Right atrium auricular region (tissue), 2 donors: Measurements from ENCODE around the gene ATG5. TPM values are rescaled to one million over a fixed set of nuclear protein-coding genes. Genes with fewer than 3 reads are reported as not detected.

Source experiments
- DNase-seq: peaks from one replicate; pipeline ENCODE4 v3.0.0-alpha.2; 2019; ENCODE audit warnings: low spot score
- H3K27ac ChIP-seq, 2 donors: fragments of 200-600 bp; sonication (generic); 1 replicate in 1 of 2; 2 replicates in 1 of 2; pipeline ENCODE4 v1.5.1; 2016 to 2019
- H3K27me3 ChIP-seq, 2 donors: fragments of 200-600 bp; sonication (generic); one replicate each; pipeline versions ENCODE4 v1.5.1 to v1.6.0; 2017 to 2019
- H3K36me3 ChIP-seq: fragments of 200-600 bp; sonication (generic); one replicate; pipeline ENCODE4 v1.5.1; 2016
- H3K4me1 ChIP-seq, 2 donors: fragments of 200-600 bp; sonication (generic); one replicate each; pipeline versions ENCODE4 v1.5.1 to v1.6.0; 2017 to 2019
- H3K4me3 ChIP-seq, 2 donors: fragments of 200-600 bp; sonication (generic); 1 replicate in 1 of 2; 2 replicates in 1 of 2; pipeline ENCODE4 v1.5.1; 2017 to 2019; ENCODE audit warnings: mild to moderate bottlenecking in 1 of 2, moderate library complexity in 1 of 2
- H3K9me3 ChIP-seq, 2 donors: fragments of 200-600 bp; sonication (generic); one replicate each; pipeline ENCODE4 v1.5.1; 2019
- CTCF ChIP-seq, 2 donors: fragments of 200-600 bp; sonication (generic); IDR thresholded peaks; one replicate each; pipeline ENCODE4 v1.5.1; 2019; ENCODE audit warnings: antibody characterized with exemption in 2 of 2
- total RNA-seq, 2 donors: library from RNA; depleted of rRNA; stranded (reverse); fragments of >200 nt; gene quantifications; one replicate each; pipeline ENCODE4 v1.1.0, GENCODE V29; 2016

Gene ATG5
- total RNA-seq, 2 donors from 2014 or later, result 11.0 to 18.0 TPM

- TF ChIP-seq CTCF (IDR thresholded peaks at IDR 0.05), result no peak
- no peak overlapping the region for H3K4me3 ChIP-seq
- H3K4me1 ChIP-seq, result no peaks in the 10 kb centered on the region
- H3K36me3 ChIP-seq, result no peaks in the 10 kb centered on the region
- H3K9me3 ChIP-seq, result no peaks in the 10 kb centered on the region
- no peaks in the 10 kb centered on the region for H3K27me3 ChIP-seq
- DNase-seq, result no peak
- H3K27ac ChIP-seq, result no peak overlapping the region
Observed at GRCh38 chr6:106142876-106143431, 182.6 kb downstream of the ATG5 start.

DNA sequence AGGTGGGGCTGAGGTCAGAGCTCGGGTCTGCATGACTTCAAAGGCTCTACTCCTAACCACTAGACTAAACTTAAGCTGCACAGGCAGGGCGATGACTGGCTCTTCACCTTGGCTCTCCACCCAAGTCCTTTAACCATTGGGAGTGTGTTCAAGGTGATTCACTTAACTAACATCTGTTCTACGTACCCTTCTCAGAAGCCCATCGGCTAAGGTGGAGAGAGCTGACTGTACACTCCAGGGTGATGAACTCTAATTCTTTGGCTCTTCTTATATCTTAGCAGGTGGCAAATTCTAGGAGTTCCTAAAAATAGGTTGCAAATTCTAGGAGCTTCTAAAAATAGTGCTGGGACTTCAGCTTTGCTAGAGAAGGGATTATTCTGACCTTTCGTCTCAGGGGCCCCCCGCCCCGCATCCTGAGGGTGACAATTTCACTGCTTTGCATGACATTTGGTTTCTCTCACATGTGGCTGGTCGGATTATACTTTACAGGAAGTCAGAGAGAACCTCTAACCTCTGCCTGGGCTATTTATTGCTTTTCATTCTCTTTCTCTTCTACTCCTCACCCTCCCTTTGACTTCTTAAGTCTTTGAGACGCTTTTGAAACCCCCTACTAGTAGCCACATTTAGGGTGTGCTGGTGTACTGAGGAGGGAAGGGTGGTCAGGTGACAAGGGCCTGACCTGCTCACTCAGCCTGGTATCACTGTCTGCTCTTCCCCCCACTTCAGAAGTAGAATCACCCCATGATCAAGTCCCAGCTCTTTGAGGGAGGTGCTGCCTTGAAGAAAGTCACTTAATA is 183.9 kb downstream of the ATG5 start:
- H3K9me3 ChIP-seq, result no peaks in the 10 kb centered on the region
- H3K36me3 ChIP-seq, result no peaks in the 10 kb centered on the region
- H3K27ac ChIP-seq, result no peak overlapping the region
- no peak overlapping the region for H3K4me3 ChIP-seq
- H3K27me3 ChIP-seq, result no peaks in the 10 kb centered on the region
- TF ChIP-seq CTCF (IDR thresholded peaks at IDR 0.05), result no peak
- no peaks in the 10 kb centered on the region for H3K4me1 ChIP-seq
- no peak for DNase-seq

DNA sequence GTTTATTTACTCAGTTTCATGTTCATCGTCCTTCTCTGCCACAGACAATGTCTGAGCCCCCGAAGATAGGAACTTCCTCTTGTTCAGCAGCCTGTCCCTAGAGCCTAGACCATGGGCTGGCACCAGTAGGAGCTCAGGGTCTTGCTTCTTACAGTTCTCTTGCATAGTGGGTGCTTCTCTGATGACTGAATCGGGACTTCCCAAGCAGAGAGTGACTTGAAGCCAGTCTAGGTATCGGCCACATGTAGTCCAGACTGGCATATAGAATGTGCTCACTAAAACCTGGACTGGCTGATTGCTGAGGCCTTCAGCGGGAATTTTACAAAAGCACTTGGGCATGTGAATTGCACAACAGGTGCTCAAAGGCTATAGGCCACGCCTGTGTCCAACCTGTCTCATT is 187.4 kb downstream of the ATG5 start:
- Histone ChIP-seq H3K27ac (no peak overlapping the region), H3K4me1 (no peaks in the 10 kb centered on the region), H3K4me3 (no peak overlapping the region), H3K27me3 (no peaks in the 10 kb centered on the region), H3K9me3 (no peaks in the 10 kb centered on the region), H3K36me3 (no peaks in the 10 kb centered on the region)
- no peak for DNase-seq
- no peak for TF ChIP-seq CTCF (IDR thresholded peaks at IDR 0.05)

DNA sequence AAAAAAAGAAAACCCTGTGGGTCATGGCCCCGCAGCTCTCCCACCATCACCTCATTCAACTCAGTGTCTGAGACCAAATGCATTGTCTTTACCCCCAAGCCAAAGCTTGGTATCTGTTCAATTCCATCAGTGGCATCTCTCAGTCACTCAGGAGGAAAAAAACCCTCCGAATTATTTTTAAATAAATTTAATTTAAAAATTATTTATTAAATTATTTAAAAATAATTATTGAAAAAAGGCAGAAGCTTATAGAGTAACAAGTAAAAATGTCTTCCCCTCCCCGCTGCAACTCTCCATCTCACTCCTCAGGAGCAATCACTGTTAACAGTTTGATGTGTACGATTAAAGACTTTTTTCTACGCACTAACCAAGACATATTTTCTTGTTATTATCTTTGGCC is 188.7 kb downstream of the ATG5 start:
- Histone ChIP-seq H3K27ac (no peak overlapping the region), H3K4me3 (no peak overlapping the region), H3K9me3 (no peaks in the 10 kb centered on the region), H3K27me3 (no peaks in the 10 kb centered on the region), H3K4me1 (no peaks in the 10 kb centered on the region), H3K36me3 (no peaks in the 10 kb centered on the region)
- no peak for DNase-seq
- no peak for TF ChIP-seq CTCF (IDR thresholded peaks at IDR 0.05)

- H3K36me3 ChIP-seq, result no peaks in the 10 kb centered on the region
- no peaks in the 10 kb centered on the region for H3K27me3 ChIP-seq
- no peaks in the 10 kb centered on the region for H3K9me3 ChIP-seq
- H3K27ac ChIP-seq, result no peak overlapping the region
- no peak for DNase-seq
- TF ChIP-seq CTCF (IDR thresholded peaks at IDR 0.05), result no peak
- no peak overlapping the region for H3K4me3 ChIP-seq
- no peaks in the 10 kb centered on the region for H3K4me1 ChIP-seq
Observed at GRCh38 chr6:106135911-106136571, 189.5 kb downstream of the ATG5 start.
